Lung (tissue), 12 donors: Measurements from ENCODE around the gene TFCP2L1. TPM values are rescaled to one million over a fixed set of nuclear protein-coding genes. Genes with fewer than 3 reads are reported as not detected.

Experiments used
- ATAC-seq: fragments of 200-7000 bp; cut with Tn5 transposase; one replicate; pipeline ENCODE4 v1.9.1; 2020; ENCODE audit warnings: moderate number of reproducible peaks; ENCODE audit not compliant: insufficient read depth, low FRiP score
- DNase-seq, 3 donors: peaks; one replicate each; pipeline ENCODE4 v3.0.0-alpha.2; 2013 to 2017
- H3K27ac ChIP-seq, 2 donors: one replicate each; pipeline ENCODE4 v1.5.1; 2013; ENCODE audit warnings: mild to moderate bottlenecking in 2 of 2, moderate library complexity in 2 of 2, control low read depth in 1 of 2, inconsistent platforms in 1 of 2, low read depth in 1 of 2, low read length in 1 of 2
- H3K27me3 ChIP-seq, 3 donors: one replicate each; pipeline ENCODE4 v1.5.1; 2013; ENCODE audit warnings: low read length in 2 of 3; ENCODE audit not compliant: control insufficient read depth in 3 of 3, insufficient read depth in 3 of 3
- H3K36me3 ChIP-seq, 4 donors: one replicate each; pipeline ENCODE4 v1.5.1; 2013; ENCODE audit warnings: low read length in 4 of 4, mild to moderate bottlenecking in 1 of 4, moderate library complexity in 1 of 4; ENCODE audit not compliant: control insufficient read depth in 4 of 4, insufficient read depth in 4 of 4
- H3K4me1 ChIP-seq, 5 donors: one replicate each; pipeline ENCODE4 v1.5.1; 2013; ENCODE audit warnings: low read length in 5 of 5, mild to moderate bottlenecking in 2 of 5, moderate library complexity in 1 of 5; ENCODE audit not compliant: control insufficient read depth in 5 of 5, insufficient read depth in 5 of 5
- H3K4me3 ChIP-seq: one replicate; pipeline ENCODE4 v1.5.1; 2013; ENCODE audit warnings: mild to moderate bottlenecking, control low read depth, moderate library complexity
- H3K9ac ChIP-seq, 2 donors: one replicate each; pipeline ENCODE4 v1.5.1; 2013; ENCODE audit warnings: low read length in 2 of 2, control low read depth in 1 of 2; ENCODE audit not compliant: insufficient read depth in 1 of 2
- H3K9me3 ChIP-seq, 4 donors: one replicate each; pipeline ENCODE4 v1.5.1; 2013; ENCODE audit warnings: low read length in 3 of 4, mild to moderate bottlenecking in 1 of 4, moderate library complexity in 1 of 4; ENCODE audit not compliant: control insufficient read depth in 4 of 4, insufficient read depth in 3 of 4
- CTCF ChIP-seq: IDR thresholded peaks from 2 replicates; pipeline ENCODE4 v1.5.1; 2012; ENCODE audit warnings: mild to moderate bottlenecking; ENCODE audit errors: control extremely low read depth, extremely low read depth
- WGBS, 2 donors: extraction: QIAGEN DNeasy Blood & Tissue Kit; methylation state at CpG; one replicate each; pipeline ENCODE4 v1.1.7; 2013; 5-methylcytosine and 5-hydroxymethylcytosine counted together
- polyA plus RNA-seq, 2 donors: library from polyadenylated mRNA; stranded (reverse); fragments of 200-250 nt; gene quantifications; one replicate each; pipeline ENCODE4 v1.2.1, GENCODE V29; 2013
- total RNA-seq, 2 donors: library from RNA; depleted of rRNA in 1 of 2; stranded (reverse); fragments of >200 nt in 1 of 2; gene quantifications; one replicate each; pipeline ENCODE4 v1.2.1, GENCODE V29; 2014 to 2021
- donor health status: control.
- donor health status: control.
- donor health status: Bipolar disorder and iron deficiency.
- donor health status: healthy.
- donor health status: DM: yes; HTN: yes; CAD: no.

TFCP2L1 gene
- total and polyA plus RNA-seq, 4 donors: 2.8 to 36.1 (median 6.7) TPM

- no peak overlapping the region for H3K27ac ChIP-seq
Measured at GRCh38 chr2:121173112-121173511, 111.9 kb downstream of the TFCP2L1 start.

GRCh38 chr2:121172456-121172855 lies 112.5 kb downstream of the TFCP2L1 start:
- H3K4me3 ChIP-seq: no peak overlapping the region
- H3K27me3 ChIP-seq: peaks cover 0 to 5% (median 0%) of the 10 kb centered on the region in 3 donors
- DNase-seq (no peak), ATAC-seq (no peak)
- 84 to 90% methylated on average over 1 of the region's 1 CpG for WGBS, 2 donors
- H3K27ac ChIP-seq: no peak overlapping the region
- H3K9me3 ChIP-seq: peaks cover 0 to 4% (median 0%) of the 10 kb centered on the region in 4 donors
- no peaks in the 10 kb centered on the region for H3K4me1 ChIP-seq
- no peak overlapping the region for H3K9ac ChIP-seq
- no peaks in the 10 kb centered on the region for H3K36me3 ChIP-seq
- no peak for TF ChIP-seq CTCF

More at GRCh38 chr2:121173112-121173511, 111.9 kb downstream of the TFCP2L1 start:
- ATAC-seq (no peak), DNase-seq (no peak)
- WGBS, 2 donors: 69 to 70% methylated on average over 4 of the region's 4 CpGs
- TF ChIP-seq CTCF: no peak
- Histone ChIP-seq H3K36me3 (no peaks in the 10 kb centered on the region), H3K4me1 (no peaks in the 10 kb centered on the region), H3K4me3 (no peak overlapping the region), H3K27me3 (peaks cover 0 to 5% (median 0%) of the 10 kb centered on the region in 3 donors), H3K9me3 (peaks cover 0 to 4% (median 0%) of the 10 kb centered on the region in 4 donors), H3K9ac (no peak overlapping the region)

GRCh38 chr2:121171625-121172119 lies 113.3 kb downstream of the TFCP2L1 start:
- Histone ChIP-seq H3K36me3 (no peaks in the 10 kb centered on the region), H3K4me3 (no peak overlapping the region), H3K9ac (no peak overlapping the region), H3K9me3 (peaks cover 0 to 4% (median 0%) of the 10 kb centered on the region in 4 donors), H3K4me1 (no peaks in the 10 kb centered on the region), H3K27ac (no peak overlapping the region), H3K27me3 (peaks cover 0 to 5% (median 0%) of the 10 kb centered on the region in 3 donors)
- TF ChIP-seq CTCF: no peak
- no peak for DNase-seq
- no peak for ATAC-seq
- 84 to 86% methylated on average over 7 of the region's 7 CpGs for WGBS, 2 donors

- Histone ChIP-seq H3K9ac (no peak overlapping the region), H3K4me1 (no peaks in the 10 kb centered on the region), H3K27me3 (peaks cover 0 to 5% (median 0%) of the 10 kb centered on the region in 3 donors), H3K4me3 (no peak overlapping the region), H3K36me3 (no peaks in the 10 kb centered on the region), H3K27ac (no peak overlapping the region), H3K9me3 (peaks cover 0 to 4% (median 0%) of the 10 kb centered on the region in 4 donors)
- ATAC-seq (no peak), DNase-seq (no peak)
- WGBS, 2 donors: 80 to 89% methylated on average over 1 of the region's 1 CpG
- TF ChIP-seq CTCF: no peak
Measured at GRCh38 chr2:121170577-121170976, 114.4 kb downstream of the TFCP2L1 start.
